AG09319 (cell line): Measurements from ENCODE around the gene DST.

ENCODE experiments used
- DNase-seq: peaks from one replicate; pipeline ENCODE4 v3.0.0-alpha.2; 2010; ENCODE audit warnings: low read depth; ENCODE audit errors: extremely low read depth
- CTCF ChIP-seq: IDR thresholded peaks from 2 replicates; pipeline ENCODE4 v1.5.1; 2011; ENCODE audit warnings: low read depth, mild to moderate bottlenecking, inconsistent platforms, low read length, moderate library complexity

The DST gene

GRCh38 chr6:56687551-56687950 is 44.9 kb upstream of the DST start:
- no peak for DNase-seq
- no peak for TF ChIP-seq CTCF

- no peak for DNase-seq
- no peak for TF ChIP-seq CTCF
Observed at GRCh38 chr6:56686429-56686828, 43.7 kb upstream of the DST start.

GRCh38 chr6:56685994-56686393 is 43.3 kb upstream of the DST start:
- TF ChIP-seq CTCF, result no peak
- no peak for DNase-seq

GRCh38 chr6:56685102-56685733 is 42.5 kb upstream of the DST start:
- no peak for DNase-seq
- no peak for TF ChIP-seq CTCF

GRCh38 chr6:56684342-56685101 is 41.8 kb upstream of the DST start:
- DNase-seq, result no peak
- TF ChIP-seq CTCF, result no peak

GRCh38 chr6:56683882-56684281 is 41.2 kb upstream of the DST start:
- TF ChIP-seq CTCF, result no peak
- peak; percentile 61 for DNase-seq

- no peak for DNase-seq
Observed at GRCh38 chr6:56682635-56683034, 39.9 kb upstream of the DST start.

More at GRCh38 chr6:56682635-56683034, 39.9 kb upstream of the DST start:
- TF ChIP-seq CTCF, result no peak
